AG10803 (cell line): Measurements from ENCODE around the gene TNFRSF18.

Experiments
- DNase-seq: peaks from one replicate; pipeline ENCODE4 v3.0.0; 2010; ENCODE audit warnings: low read depth
- H3K4me3 ChIP-seq: 2 replicates; pipeline ENCODE4 v1.5.1; 2011; ENCODE audit warnings: mild to moderate bottlenecking, low read length, control low read depth
- CTCF ChIP-seq: conservative IDR thresholded peaks from 2 replicates; pipeline ENCODE4 v1.5.1; 2011; ENCODE audit warnings: mild to moderate bottlenecking, low read length, control low read depth, inconsistent platforms

Gene TNFRSF18

GRCh38 chr1:1175221-1176062, 30.9 kb downstream of the TNFRSF18 start:
- DNase-seq: no peak
- no peak overlapping the region for H3K4me3 ChIP-seq
- no peak for TF ChIP-seq CTCF

GRCh38 chr1:1173793-1174415, 32.5 kb downstream of the TNFRSF18 start, which contains the start of gene TTLL10:
TTLL10 (plus strand) TSS chr1:1173880; CDS start chr1:1179216, 5,336 bp downstream.
- DNase-seq: no peak
- no peak within 1 kb of the TSS for H3K4me3 ChIP-seq
- TF ChIP-seq CTCF: no peak

- H3K4me3 ChIP-seq: no peak overlapping the region
- TF ChIP-seq CTCF: no peak
- DNase-seq: no peak
Measured at GRCh38 chr1:1173061-1173792, 33.2 kb downstream of the TNFRSF18 start.

DNA sequence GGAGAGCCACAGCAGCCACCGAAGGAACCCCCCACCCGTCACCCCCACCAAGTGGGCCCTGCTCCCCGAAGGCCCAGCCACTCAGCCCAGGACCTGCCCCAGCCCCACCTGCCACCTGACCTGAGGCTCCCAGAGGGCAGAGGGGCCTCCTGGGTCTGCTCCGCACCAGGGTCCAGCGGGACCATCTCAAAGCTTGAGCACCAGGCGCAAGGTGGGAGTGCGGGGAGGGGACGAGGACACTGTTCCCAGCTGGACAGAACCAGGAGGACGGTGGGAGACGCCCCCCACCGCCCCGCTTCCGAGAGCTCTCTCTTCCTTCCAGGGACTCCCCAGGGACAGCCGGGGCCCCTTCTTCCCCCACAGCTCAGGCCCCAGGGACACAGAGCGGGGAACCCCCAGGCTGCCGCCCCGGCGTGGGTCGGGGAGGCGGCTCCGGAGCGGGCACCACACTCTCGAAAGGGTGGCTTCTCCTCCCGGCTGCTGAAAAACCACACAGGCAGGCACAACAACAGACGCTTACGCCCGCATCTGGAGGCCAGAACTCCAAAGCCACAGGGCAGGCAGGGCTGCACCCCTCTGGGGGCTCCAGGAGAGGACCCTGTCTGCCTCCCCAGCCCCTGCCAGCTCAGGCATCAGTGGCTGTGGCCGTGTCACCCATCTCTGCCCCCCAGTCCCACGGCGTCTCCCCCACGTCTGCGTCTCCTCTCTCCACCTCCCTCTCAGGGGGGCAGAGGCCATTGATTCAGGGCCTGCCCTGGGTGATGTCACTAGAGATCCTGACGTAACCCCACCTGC, 34.6 kb downstream of the TNFRSF18 start:
- TF ChIP-seq CTCF: no peak
- DNase-seq: no peak
- no peak overlapping the region for H3K4me3 ChIP-seq

- no peak for DNase-seq
- H3K4me3 ChIP-seq: no peak overlapping the region
- TF ChIP-seq CTCF: no peak
Measured at GRCh38 chr1:1171161-1171545, 35.2 kb downstream of the TNFRSF18 start.

- no peak overlapping the region for H3K4me3 ChIP-seq
- TF ChIP-seq CTCF: no peak
- no peak for DNase-seq
Measured at GRCh38 chr1:1170215-1171091, 35.9 kb downstream of the TNFRSF18 start.
